ENCODE data around the gene WDR82.
A peak's percentile ranks its signal among the peaks of the same experiment; 100 is the strongest.

WDR82 gene

GRCh38 chr3:52222319-52223221 lies 55.9 kb downstream of the WDR82 start:
- DNase-seq (ENCODE audit: low read depth): no peak

- DNase-seq (ENCODE audit: low read depth): no peak
Observed at GRCh38 chr3:52221563-52222318, 56.7 kb downstream of the WDR82 start.

GRCh38 chr3:52221141-52221562 lies 57.3 kb downstream of the WDR82 start:
- no peak for DNase-seq (ENCODE audit: low read depth)

GRCh38 chr3:52220380-52221026 lies 57.9 kb downstream of the WDR82 start:
- peak; percentile 71 for DNase-seq (ENCODE audit: low read depth)

- DNase-seq (ENCODE audit: low read depth): no peak
Observed at GRCh38 chr3:52218937-52219650, 59.4 kb downstream of the WDR82 start.

GRCh38 chr3:52218454-52218853 lies 60.0 kb downstream of the WDR82 start:
- DNase-seq (ENCODE audit: low read depth): no peak

- DNase-seq (ENCODE audit: low read depth): no peak
Observed at GRCh38 chr3:52218026-52218425, 60.4 kb downstream of the WDR82 start.

- no peak for DNase-seq (ENCODE audit: low read depth)
Observed at GRCh38 chr3:52217409-52217805, 61.0 kb downstream of the WDR82 start.

GRCh38 chr3:52216585-52217408 lies 61.7 kb downstream of the WDR82 start:
- no peak for DNase-seq (ENCODE audit: low read depth)

GRCh38 chr3:52215351-52215750 lies 63.1 kb downstream of the WDR82 start:
- no peak for DNase-seq (ENCODE audit: low read depth)

GRCh38 chr3:52213901-52214300 lies 64.5 kb downstream of the WDR82 start:
- DNase-seq (ENCODE audit: low read depth): no peak

- DNase-seq (ENCODE audit: low read depth): no peak
Observed at GRCh38 chr3:52213005-52213404, 65.4 kb downstream of the WDR82 start.

GRCh38 chr3:52211268-52211891 lies 67.1 kb downstream of the WDR82 start:
- no peak for DNase-seq (ENCODE audit: low read depth)

GRCh38 chr3:52210550-52211046 lies 67.9 kb downstream of the WDR82 start:
- no peak for DNase-seq (ENCODE audit: low read depth)

GRCh38 chr3:52210037-52210436 lies 68.4 kb downstream of the WDR82 start:
- DNase-seq (ENCODE audit: low read depth): no peak

GRCh38 chr3:52208556-52208955 lies 69.9 kb downstream of the WDR82 start:
- no peak for DNase-seq (ENCODE audit: low read depth)

- DNase-seq (ENCODE audit: low read depth): no peak
Observed at GRCh38 chr3:52205727-52206372, 72.6 kb downstream of the WDR82 start.
